ENCODE measurements around the gene FYB2.

The FYB2 gene

DNA sequence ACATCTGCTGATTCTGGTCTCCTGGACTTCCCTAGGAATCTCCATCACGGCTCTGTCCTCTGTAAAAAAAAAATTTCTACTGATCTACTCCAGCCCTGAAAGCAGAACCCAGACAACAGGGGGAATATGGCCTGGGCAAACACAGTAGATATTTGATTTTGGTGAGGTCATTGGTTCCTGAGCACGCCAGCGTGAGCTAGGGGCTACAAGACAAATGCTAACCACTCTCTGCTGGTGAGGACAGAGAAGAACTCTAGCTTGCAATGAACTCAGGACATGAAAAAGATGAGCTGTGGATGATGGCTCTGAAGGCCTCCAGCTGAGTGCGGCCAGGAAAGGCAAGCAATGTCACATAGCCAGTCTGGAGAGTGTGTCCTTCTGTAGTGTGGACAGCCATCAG lies 17.2 kb upstream of the FYB2 start:
- peaks cover 0 to 2% (median 0%) of the 10 kb centered on the region in 5 donors for H3K4me1 ChIP-seq (ENCODE audit: control insufficient read depth in 5 of 5, insufficient read depth in 5 of 5, low read length in 5 of 5)
- no peaks in the 10 kb centered on the region for H3K36me3 ChIP-seq (ENCODE audit: control insufficient read depth in 5 of 5, insufficient read depth in 5 of 5, low read length in 5 of 5)

DNA sequence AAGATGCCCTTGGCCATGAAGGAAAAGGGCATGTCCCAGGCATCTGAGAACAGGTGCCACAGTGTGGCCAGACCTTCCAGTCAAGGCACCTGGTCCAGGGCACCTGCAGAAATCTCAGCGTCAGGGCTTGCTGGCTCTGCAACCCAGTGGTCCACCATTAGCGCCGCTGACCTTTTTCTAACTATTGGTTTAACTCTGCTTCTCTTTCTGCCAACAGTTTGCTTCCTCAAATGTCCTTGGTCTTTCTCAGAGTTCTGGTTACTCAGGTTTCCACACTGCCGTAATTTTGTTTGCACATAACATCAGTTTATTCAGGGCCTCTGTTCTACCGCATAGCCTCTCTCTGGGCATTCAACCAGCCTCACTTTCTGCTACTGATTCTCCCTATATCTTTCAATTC lies 16.5 kb upstream of the FYB2 start:
- Histone ChIP-seq H3K9ac (ENCODE audit: low read length in 5 of 5) (no peak overlapping the region), H3K36me3 (ENCODE audit: control insufficient read depth in 5 of 5, insufficient read depth in 5 of 5, low read length in 5 of 5) (no peaks in the 10 kb centered on the region), H3K9me3 (ENCODE audit: control insufficient read depth in 5 of 5, low read length in 5 of 5) (peaks cover 2 to 8% (median 6%) of the 10 kb centered on the region in 5 donors), H3K4me3 (ENCODE audit: low read depth in 1 of 5, low read length in 5 of 5) (no peak overlapping the region), H3K27me3 (ENCODE audit: control insufficient read depth in 5 of 5, insufficient read depth in 4 of 5, low read length in 5 of 5) (peaks cover 0 to 12% (median 5%) of the 10 kb centered on the region in 5 donors), H3K27ac (ENCODE audit: low read depth, low read length) (no peak overlapping the region), H3K4me1 (ENCODE audit: control insufficient read depth in 5 of 5, insufficient read depth in 5 of 5, low read length in 5 of 5) (peaks cover 0 to 2% (median 0%) of the 10 kb centered on the region in 5 donors)

More for the DNA sequence above, 17.2 kb upstream of the FYB2 start:
- Histone ChIP-seq H3K9ac (ENCODE audit: low read length in 5 of 5) (no peak overlapping the region), H3K27me3 (ENCODE audit: control insufficient read depth in 5 of 5, insufficient read depth in 4 of 5, low read length in 5 of 5) (peaks cover 0 to 10% (median 4%) of the 10 kb centered on the region in 5 donors), H3K9me3 (ENCODE audit: control insufficient read depth in 5 of 5, low read length in 5 of 5) (peaks cover 2 to 8% (median 6%) of the 10 kb centered on the region in 5 donors), H3K4me3 (ENCODE audit: low read depth in 1 of 5, low read length in 5 of 5) (no peak overlapping the region), H3K27ac (ENCODE audit: low read depth, low read length) (no peak overlapping the region)

DNA sequence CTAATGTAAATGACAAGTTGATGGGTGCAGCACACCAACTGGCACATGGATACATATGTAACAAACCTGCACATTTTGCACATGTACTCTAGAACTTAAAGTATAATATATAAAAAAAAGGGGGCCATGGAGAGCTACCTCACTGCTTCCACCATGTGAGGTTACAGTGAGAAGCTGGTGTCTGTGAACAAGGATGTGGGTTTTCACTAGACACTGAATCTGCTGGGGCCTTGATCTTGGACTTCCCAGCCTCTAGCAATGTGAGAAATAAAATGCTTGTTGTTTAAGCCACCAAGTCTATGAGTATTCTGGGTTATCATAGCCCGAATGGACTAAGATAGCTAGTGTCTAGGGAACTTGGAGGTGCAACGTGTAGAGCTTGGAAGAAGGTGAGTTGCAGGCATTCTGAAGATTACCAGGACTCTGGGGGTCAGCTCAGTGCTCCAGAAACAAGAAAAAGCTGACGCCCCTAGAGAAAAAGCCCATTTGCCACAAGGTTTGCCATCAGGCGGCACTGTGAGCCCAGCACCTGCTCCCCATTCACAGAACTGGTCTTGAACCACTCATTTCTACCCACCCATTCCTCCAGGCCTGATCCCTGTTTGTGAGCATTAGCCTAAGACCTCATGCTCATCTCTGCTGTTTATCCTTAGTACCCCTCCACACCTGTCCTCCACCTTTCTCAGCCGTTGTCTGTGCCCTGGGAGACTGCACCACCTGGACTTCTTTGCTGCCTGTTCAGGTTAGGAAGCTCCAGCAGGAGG lies 15.1 kb upstream of the FYB2 start:
- Histone ChIP-seq H3K9me3 (ENCODE audit: control insufficient read depth in 5 of 5, low read length in 5 of 5) (peaks cover 0 to 5% (median 0%) of the 10 kb centered on the region in 5 donors), H3K27me3 (ENCODE audit: control insufficient read depth in 5 of 5, insufficient read depth in 4 of 5, low read length in 5 of 5) (peaks cover 0 to 12% (median 5%) of the 10 kb centered on the region in 5 donors), H3K9ac (ENCODE audit: low read length in 5 of 5) (no peak overlapping the region), H3K36me3 (ENCODE audit: control insufficient read depth in 5 of 5, insufficient read depth in 5 of 5, low read length in 5 of 5) (no peaks in the 10 kb centered on the region), H3K4me3 (ENCODE audit: low read depth in 1 of 5, low read length in 5 of 5) (no peak overlapping the region), H3K27ac (ENCODE audit: low read depth, low read length) (no peak overlapping the region), H3K4me1 (ENCODE audit: control insufficient read depth in 5 of 5, insufficient read depth in 5 of 5, low read length in 5 of 5) (peaks cover 0 to 2% (median 0%) of the 10 kb centered on the region in 5 donors)

DNA sequence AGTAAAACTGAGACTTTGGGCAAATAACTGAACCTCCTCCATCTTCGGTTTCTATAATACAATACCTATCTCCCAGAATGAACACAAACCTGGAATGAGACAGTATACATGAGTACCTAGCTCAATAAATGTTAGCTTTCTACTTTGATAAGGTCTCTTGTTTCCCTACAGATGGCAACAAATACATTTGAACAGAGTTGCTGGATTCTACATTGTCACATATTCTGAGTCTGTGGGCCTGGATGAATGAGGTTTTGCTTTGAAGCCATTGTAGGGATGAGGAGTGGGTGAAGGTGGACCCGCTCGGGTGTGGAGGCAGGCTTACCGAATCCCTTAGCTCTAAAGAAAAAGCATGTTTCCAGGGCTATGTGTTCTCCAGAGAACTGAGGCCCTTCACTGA lies 13.9 kb upstream of the FYB2 start:
- Histone ChIP-seq H3K9me3 (ENCODE audit: control insufficient read depth in 5 of 5, low read length in 5 of 5) (no peaks in the 10 kb centered on the region), H3K4me3 (ENCODE audit: low read depth in 1 of 5, low read length in 5 of 5) (no peak overlapping the region), H3K36me3 (ENCODE audit: control insufficient read depth in 5 of 5, insufficient read depth in 5 of 5, low read length in 5 of 5) (no peaks in the 10 kb centered on the region), H3K27ac (ENCODE audit: low read depth, low read length) (no peak overlapping the region), H3K4me1 (ENCODE audit: control insufficient read depth in 5 of 5, insufficient read depth in 5 of 5, low read length in 5 of 5) (peaks cover 0 to 2% (median 0%) of the 10 kb centered on the region in 5 donors), H3K9ac (ENCODE audit: low read length in 5 of 5) (no peak overlapping the region), H3K27me3 (ENCODE audit: control insufficient read depth in 5 of 5, insufficient read depth in 4 of 5, low read length in 5 of 5) (peaks cover 0 to 15% (median 3%) of the 10 kb centered on the region in 5 donors)

DNA sequence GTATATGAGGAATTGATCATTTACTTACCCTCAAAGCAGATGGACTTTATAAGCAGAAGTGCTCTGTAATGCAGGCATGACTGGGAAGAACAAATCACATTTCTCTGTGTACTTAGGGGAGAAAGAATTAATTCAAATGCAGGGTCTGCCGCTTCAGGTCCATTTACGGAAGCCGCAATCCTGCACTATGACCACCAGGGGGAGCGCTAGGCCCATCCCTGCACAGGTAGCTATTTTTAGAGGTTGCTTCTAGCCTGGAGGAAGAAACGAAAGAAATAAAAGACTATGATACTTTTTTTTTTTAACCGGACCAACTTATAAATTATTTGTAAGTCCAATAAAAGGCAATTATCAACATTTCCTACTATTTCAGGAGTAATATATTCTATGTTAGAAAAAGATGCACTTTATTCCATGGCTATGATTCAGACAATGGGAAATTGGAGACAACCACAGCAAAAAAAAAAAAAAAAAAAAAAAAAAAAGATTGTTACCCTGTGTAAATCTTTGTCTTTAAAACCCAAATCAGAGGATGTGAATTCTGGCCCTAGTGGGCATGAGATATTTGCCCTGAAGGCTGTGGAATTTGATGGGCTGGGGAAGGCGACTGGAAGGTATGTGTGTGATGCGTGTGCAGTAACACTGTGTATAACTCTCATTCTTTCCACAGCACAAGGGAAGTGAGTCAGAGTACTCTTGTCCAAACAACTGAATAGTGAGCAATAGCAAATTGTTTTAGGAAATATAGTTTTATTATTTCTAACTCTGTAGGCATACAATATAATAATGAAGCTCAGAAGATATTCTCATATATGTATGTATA lies 12.9 kb upstream of the FYB2 start:
- Histone ChIP-seq H3K9me3 (ENCODE audit: control insufficient read depth in 5 of 5, low read length in 5 of 5) (no peaks in the 10 kb centered on the region), H3K27me3 (ENCODE audit: control insufficient read depth in 5 of 5, insufficient read depth in 4 of 5, low read length in 5 of 5) (peaks cover 0 to 13% (median 3%) of the 10 kb centered on the region in 5 donors), H3K4me1 (ENCODE audit: control insufficient read depth in 5 of 5, insufficient read depth in 5 of 5, low read length in 5 of 5) (peaks cover 0 to 2% (median 0%) of the 10 kb centered on the region in 5 donors), H3K27ac (ENCODE audit: low read depth, low read length) (no peak overlapping the region), H3K9ac (ENCODE audit: low read length in 5 of 5) (no peak overlapping the region), H3K4me3 (ENCODE audit: low read depth in 1 of 5, low read length in 5 of 5) (no peak overlapping the region), H3K36me3 (ENCODE audit: control insufficient read depth in 5 of 5, insufficient read depth in 5 of 5, low read length in 5 of 5) (no peaks in the 10 kb centered on the region)

DNA sequence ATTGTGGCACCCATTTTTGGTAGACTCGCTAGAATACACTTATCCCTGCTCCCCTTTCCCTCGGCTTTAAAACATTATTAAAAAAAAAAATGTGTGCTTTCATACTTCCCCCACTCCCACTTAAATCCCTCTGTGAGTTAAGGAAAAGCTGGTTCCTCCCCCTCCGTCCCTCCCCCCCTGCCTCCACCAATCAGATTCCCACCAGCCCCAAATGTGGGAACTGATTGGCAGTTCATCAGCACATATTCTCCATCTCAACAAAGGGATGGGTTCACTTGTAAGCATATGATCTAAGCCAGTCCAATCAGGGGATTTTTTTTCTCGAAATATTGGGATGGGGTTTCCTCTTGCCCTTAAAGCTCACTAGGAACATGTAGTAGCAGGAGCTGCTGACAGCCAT lies 10.8 kb upstream of the FYB2 start:
- Histone ChIP-seq H3K36me3 (ENCODE audit: control insufficient read depth in 5 of 5, insufficient read depth in 5 of 5, low read length in 5 of 5) (no peaks in the 10 kb centered on the region), H3K27me3 (ENCODE audit: control insufficient read depth in 5 of 5, insufficient read depth in 4 of 5, low read length in 5 of 5) (peaks cover 0 to 16% (median 3%) of the 10 kb centered on the region in 5 donors)

DNA sequence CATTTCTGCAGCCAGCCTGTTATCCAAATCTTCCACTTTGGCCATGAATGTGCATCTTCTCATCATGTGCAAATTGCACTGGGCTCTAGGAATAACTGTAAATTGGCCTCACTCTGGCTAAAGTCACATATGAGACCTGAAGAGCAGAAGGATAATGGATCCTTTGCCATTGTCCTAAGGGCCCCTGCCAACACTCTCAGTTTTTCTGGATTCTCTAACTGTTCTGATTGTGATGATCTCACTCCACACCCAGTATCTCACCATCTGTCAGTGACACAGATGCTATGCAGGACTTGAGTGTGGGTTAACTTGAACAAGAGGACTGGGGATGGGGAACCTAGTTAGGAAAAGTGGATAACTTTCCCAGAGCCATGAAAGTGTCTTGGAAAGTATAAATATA lies 8.5 kb upstream of the FYB2 start:
- H3K4me1 ChIP-seq (ENCODE audit: control insufficient read depth in 5 of 5, insufficient read depth in 5 of 5, low read length in 5 of 5) = peaks cover 0 to 2% (median 0%) of the 10 kb centered on the region in 5 donors
- H3K27ac ChIP-seq (ENCODE audit: low read depth, low read length) = no peak overlapping the region
- H3K27me3 ChIP-seq (ENCODE audit: control insufficient read depth in 5 of 5, insufficient read depth in 4 of 5, low read length in 5 of 5) = peaks cover 0 to 16% (median 3%) of the 10 kb centered on the region in 5 donors
- H3K9ac ChIP-seq (ENCODE audit: low read length in 5 of 5) = no peak overlapping the region
- no peaks in the 10 kb centered on the region for H3K36me3 ChIP-seq (ENCODE audit: control insufficient read depth in 5 of 5, insufficient read depth in 5 of 5, low read length in 5 of 5)
- no peak overlapping the region for H3K4me3 ChIP-seq (ENCODE audit: low read depth in 1 of 5, low read length in 5 of 5)
- H3K9me3 ChIP-seq (ENCODE audit: control insufficient read depth in 5 of 5, low read length in 5 of 5) = no peaks in the 10 kb centered on the region

More for the DNA sequence above, 10.8 kb upstream of the FYB2 start:
- Histone ChIP-seq H3K4me3 (ENCODE audit: low read depth in 1 of 5, low read length in 5 of 5) (no peak overlapping the region), H3K9me3 (ENCODE audit: control insufficient read depth in 5 of 5, low read length in 5 of 5) (no peaks in the 10 kb centered on the region), H3K27ac (ENCODE audit: low read depth, low read length) (no peak overlapping the region), H3K9ac (ENCODE audit: low read length in 5 of 5) (no peak overlapping the region), H3K4me1 (ENCODE audit: control insufficient read depth in 5 of 5, insufficient read depth in 5 of 5, low read length in 5 of 5) (peaks cover 0 to 2% (median 0%) of the 10 kb centered on the region in 5 donors)

DNA sequence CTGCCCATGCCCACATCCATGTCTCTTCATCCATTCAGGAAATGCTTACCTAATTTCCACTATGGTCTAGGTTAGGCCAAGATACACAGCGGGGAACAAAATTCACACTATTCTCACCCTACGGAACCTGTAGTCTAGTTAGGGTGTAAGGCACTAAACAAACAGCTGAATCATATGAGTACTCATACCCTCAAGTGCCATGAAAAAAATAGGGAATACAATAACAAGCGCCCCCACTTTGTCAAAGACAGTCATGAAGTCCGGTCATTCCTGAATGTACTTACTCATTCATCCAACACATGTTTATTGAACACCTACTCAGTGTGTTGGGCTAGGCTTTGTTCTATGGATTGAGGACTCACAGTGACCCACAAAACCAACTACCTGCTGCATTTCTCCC lies 6.2 kb upstream of the FYB2 start:
- Histone ChIP-seq H3K36me3 (ENCODE audit: control insufficient read depth in 5 of 5, insufficient read depth in 5 of 5, low read length in 5 of 5) (no peaks in the 10 kb centered on the region), H3K9me3 (ENCODE audit: control insufficient read depth in 5 of 5, low read length in 5 of 5) (no peaks in the 10 kb centered on the region), H3K27me3 (ENCODE audit: control insufficient read depth in 5 of 5, insufficient read depth in 4 of 5, low read length in 5 of 5) (peaks cover 0 to 12% (median 3%) of the 10 kb centered on the region in 5 donors), H3K4me1 (ENCODE audit: control insufficient read depth in 5 of 5, insufficient read depth in 5 of 5, low read length in 5 of 5) (peaks cover 0 to 7% (median 4%) of the 10 kb centered on the region in 5 donors), H3K4me3 (ENCODE audit: low read depth in 1 of 5, low read length in 5 of 5) (no peak overlapping the region), H3K9ac (ENCODE audit: low read length in 5 of 5) (no peak overlapping the region), H3K27ac (ENCODE audit: low read depth, low read length) (no peak overlapping the region)

DNA sequence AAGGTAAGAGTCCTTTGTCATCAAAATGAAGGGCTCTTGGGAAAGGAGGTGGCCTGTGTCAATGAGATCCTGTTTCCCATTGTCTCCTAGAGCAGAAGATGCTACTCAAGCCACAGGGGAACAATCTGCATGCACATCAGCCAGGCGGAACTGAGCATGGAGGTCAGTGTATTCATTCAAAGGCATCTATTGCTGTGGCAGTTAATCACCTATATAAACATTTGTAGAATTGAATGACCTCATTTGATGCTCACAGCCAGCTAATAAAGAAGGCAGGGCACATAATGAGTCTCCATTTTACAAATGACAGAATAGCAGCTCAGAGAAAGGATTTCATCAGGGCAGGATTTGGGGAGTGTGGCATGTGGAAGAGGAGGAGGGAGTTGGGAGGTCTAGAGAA lies 5.7 kb upstream of the FYB2 start:
- H3K27ac ChIP-seq (ENCODE audit: low read depth, low read length) = no peak overlapping the region
- no peak overlapping the region for H3K9ac ChIP-seq (ENCODE audit: low read length in 5 of 5)
- peaks cover 0 to 12% (median 3%) of the 10 kb centered on the region in 5 donors for H3K27me3 ChIP-seq (ENCODE audit: control insufficient read depth in 5 of 5, insufficient read depth in 4 of 5, low read length in 5 of 5)
- no peaks in the 10 kb centered on the region for H3K9me3 ChIP-seq (ENCODE audit: control insufficient read depth in 5 of 5, low read length in 5 of 5)
- H3K4me3 ChIP-seq (ENCODE audit: low read depth in 1 of 5, low read length in 5 of 5) = no peak overlapping the region
- H3K36me3 ChIP-seq (ENCODE audit: control insufficient read depth in 5 of 5, insufficient read depth in 5 of 5, low read length in 5 of 5) = no peaks in the 10 kb centered on the region
- peaks cover 0 to 7% (median 4%) of the 10 kb centered on the region in 5 donors for H3K4me1 ChIP-seq (ENCODE audit: control insufficient read depth in 5 of 5, insufficient read depth in 5 of 5, low read length in 5 of 5)

DNA sequence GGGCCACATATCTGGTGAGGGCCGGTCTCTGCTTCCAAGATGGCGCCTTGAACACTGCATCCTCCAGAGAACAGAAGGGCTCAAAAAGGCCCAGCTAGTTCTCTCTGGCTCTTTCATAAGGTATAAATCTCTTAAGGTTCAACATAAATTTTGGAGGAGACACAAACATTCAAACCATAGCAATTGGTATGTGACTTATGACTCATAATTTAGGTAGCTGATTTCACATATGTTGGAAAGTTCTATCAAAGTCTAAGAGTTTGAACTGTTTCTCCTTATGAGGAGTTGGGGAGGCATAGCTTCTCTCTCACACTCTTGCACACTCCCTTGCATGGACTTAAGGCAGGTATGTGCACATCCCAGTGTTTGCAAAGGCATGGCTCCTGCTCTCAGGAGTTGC lies 5.1 kb upstream of the FYB2 start:
- H3K9ac ChIP-seq (ENCODE audit: low read length in 5 of 5) = no peak overlapping the region

More for the DNA sequence above, 5.1 kb upstream of the FYB2 start:
- peaks cover 0 to 10% (median 4%) of the 10 kb centered on the region in 5 donors for H3K4me1 ChIP-seq (ENCODE audit: control insufficient read depth in 5 of 5, insufficient read depth in 5 of 5, low read length in 5 of 5)
- peaks cover 0 to 12% (median 3%) of the 10 kb centered on the region in 5 donors for H3K27me3 ChIP-seq (ENCODE audit: control insufficient read depth in 5 of 5, insufficient read depth in 4 of 5, low read length in 5 of 5)
- no peak overlapping the region for H3K4me3 ChIP-seq (ENCODE audit: low read depth in 1 of 5, low read length in 5 of 5)
- no peaks in the 10 kb centered on the region for H3K9me3 ChIP-seq (ENCODE audit: control insufficient read depth in 5 of 5, low read length in 5 of 5)
- H3K27ac ChIP-seq (ENCODE audit: low read depth, low read length) = no peak overlapping the region
- no peaks in the 10 kb centered on the region for H3K36me3 ChIP-seq (ENCODE audit: control insufficient read depth in 5 of 5, insufficient read depth in 5 of 5, low read length in 5 of 5)
